Measurements from ENCODE around the gene IRX5. TPM values are rescaled to one million over a fixed set of nuclear protein-coding genes. Genes with fewer than 3 reads are reported as not detected.

The IRX5 gene
- total and polyA plus RNA-seq, 2 of the 8 experiments (the other 6 are each of a cell fraction or from before 2014, with no cell fraction given): 0.48 to 0.56 TPM

- no peak overlapping the region for H3K4me3 ChIP-seq (ENCODE audit: extremely low read depth in 1 of 4, insufficient read depth in 2 of 4, low read depth in 3 of 4, low read length in 4 of 4)
- 64% methylated on average over 1 of the region's 1 CpG; no CpG with 5 or more reads in 1 of the 2 experiments for WGBS, 2 experiments (ENCODE audit: extremely low coverage in 1 of 2, insufficient coverage in 1 of 2, insufficient read length in 1 of 2, insufficient replicate concordance in 2 of 2, low coverage in 1 of 2, low lambda C conversion rate in 2 of 2, missing lambda C conversion rate in 1 of 2)
- no peak overlapping the region for H2BK20ac ChIP-seq (ENCODE audit: low read length)
- H4K20me1 ChIP-seq (replicated peaks in 1 of 2; ENCODE audit: control insufficient read depth in 1 of 2, insufficient read depth in 2 of 2, low read length in 2 of 2): peaks cover 0 to 5% of the 10 kb centered on the region in 2 experiments
- TF ChIP-seq MAX (IDR thresholded peaks at IDR 0.05) (no peak), TAF1 (IDR thresholded peaks at IDR 0.05; ENCODE audit: low read depth, low read length) (no peak), ATF2 (IDR thresholded peaks at IDR 0.05; ENCODE audit: low read length) (no peak), PHF8 (conservative IDR thresholded peaks at IDR 0.05; ENCODE audit: low read depth, low read length) (no peak)
- no peak overlapping the region for H4K91ac ChIP-seq (replicated peaks; ENCODE audit: insufficient read length, low read length)
- no peak overlapping the region for H2BK15ac ChIP-seq (ENCODE audit: low read length)
- DNase-seq (ENCODE audit: low read depth in 1 of 2, low spot score in 2 of 2) (no peak), FAIRE-seq (no peak)
- H3K27ac ChIP-seq (ENCODE audit: low read depth, low read length): no peak overlapping the region
- H3K36me3 ChIP-seq (ENCODE audit: control insufficient read depth in 2 of 4, insufficient read depth in 4 of 4, low read length in 3 of 4): no peaks in the 10 kb centered on the region
- H3K14ac ChIP-seq (ENCODE audit: insufficient read length): no peak overlapping the region
- ChIA-PET POLR2A (ENCODE audit: partially characterized antibody) (no interaction called here), CTCF (ENCODE audit: partially characterized antibody) (interaction anchor here (0.8 to 1.3 kb wide), 2 partner anchors 13 to 654 kb away, joined by 3 to 4 read pairs; no protein-coding TSS in a partner anchor)
- no peak overlapping the region for H2BK5ac ChIP-seq (ENCODE audit: low read depth, low read length)
- H2AK5ac ChIP-seq (ENCODE audit: low read depth, low read length): no peak overlapping the region
- H3K4ac ChIP-seq (replicated peaks; ENCODE audit: insufficient read length, low read depth, low read length): no peak overlapping the region
- no peaks in the 10 kb centered on the region for H3K79me2 ChIP-seq (ENCODE audit: control insufficient read depth in 1 of 2, insufficient read depth in 2 of 2, low read length in 2 of 2)
- H3K56ac ChIP-seq (replicated peaks; ENCODE audit: insufficient read length, low read depth, low read length): no peak overlapping the region
- no peak overlapping the region for H2AFZ ChIP-seq (ENCODE audit: low read length)
- no peak overlapping the region for H3K9ac ChIP-seq (replicated peaks in 1 of 4; ENCODE audit: extremely low read depth in 1 of 4, low read depth in 3 of 4, low read length in 3 of 4)
- peaks cover 0 to 9% (median 3%) of the 10 kb centered on the region in 4 experiments; a peak in 5 of 7 replicates for H3K4me1 ChIP-seq (replicated peaks in 1 of 4; ENCODE audit: control insufficient read depth in 3 of 4, insufficient read depth in 4 of 4, low read length in 3 of 4)
- no peak overlapping the region for H2BK12ac ChIP-seq (ENCODE audit: low read depth, low read length)
- no peaks in the 10 kb centered on the region for H3K79me1 ChIP-seq (ENCODE audit: low read depth, low read length)
- no peak overlapping the region for H3K23ac ChIP-seq (ENCODE audit: insufficient read length)
- H3K9me3 ChIP-seq (ENCODE audit: insufficient read depth in 2 of 2, low read depth in 1 of 2, low read length in 1 of 2): no peaks in the 10 kb centered on the region
- H4K8ac ChIP-seq (ENCODE audit: extremely low read depth, insufficient read depth, low read length): no peak overlapping the region
- no peak overlapping the region for H2BK120ac ChIP-seq (replicated peaks; ENCODE audit: low read depth, low read length)
- H4K5ac ChIP-seq (ENCODE audit: insufficient read length, low read depth, low read length): no peak overlapping the region
- peaks cover 2% of the 10 kb centered on the region; the same call in 1 of the 2 replicates for H3K23me2 ChIP-seq (ENCODE audit: low read depth, low read length)
- no peak overlapping the region for H3K18ac ChIP-seq (ENCODE audit: extremely low read depth, low read length)
- peaks cover 26 to 37% (median 34%) of the 10 kb centered on the region in 4 experiments for H3K27me3 ChIP-seq (replicated peaks in 1 of 4; ENCODE audit: control insufficient read depth in 3 of 4, extremely low read depth in 1 of 4, insufficient read depth in 3 of 4, low read length in 3 of 4)
- H3K4me2 ChIP-seq (ENCODE audit: insufficient read depth in 1 of 2, low read depth in 2 of 2, low read length in 2 of 2): no peak overlapping the region
These were observed 13.3 kb downstream of the IRX5 start for GRCh38 chr16:54944002-54944401.

All from H1 (cell line).